Fibroblast of lung (primary cell): Measurements from ENCODE around the gene GRIN3B. TPM values are rescaled to one million over a fixed set of nuclear protein-coding genes. Genes with fewer than 3 reads are reported as not detected.
A peak's percentile ranks its signal among the peaks of the same experiment; 100 is the strongest.

Source experiments
- DNase-seq, 2 donors: peaks; one replicate each; pipeline versions ENCODE4 v3.0.0 to v3.0.0-alpha.2; 2010; ENCODE audit warnings: low read depth in 2 of 2
- H2AFZ ChIP-seq: 2 replicates; pipeline ENCODE4 v1.5.1; 2012; ENCODE audit warnings: low read length, control low read depth, inconsistent platforms
- H3K27ac ChIP-seq: 2 replicates; pipeline ENCODE4 v1.5.1; 2011; ENCODE audit warnings: low read length, control low read depth; ENCODE audit not compliant: insufficient read depth
- H3K27me3 ChIP-seq: 2 replicates; pipeline ENCODE4 v1.5.1; 2011; ENCODE audit warnings: mild to moderate bottlenecking, low read length; ENCODE audit not compliant: control insufficient read depth, insufficient read depth
- H3K36me3 ChIP-seq: 2 replicates; pipeline ENCODE4 v1.5.1; 2011; ENCODE audit warnings: low read length; ENCODE audit not compliant: control insufficient read depth, insufficient read depth
- H3K4me1 ChIP-seq: 2 replicates; pipeline ENCODE4 v1.5.1; 2011; ENCODE audit warnings: low read length; ENCODE audit not compliant: control insufficient read depth, insufficient read depth; ENCODE audit errors: extremely low read depth
- H3K4me2 ChIP-seq: 2 replicates; pipeline ENCODE4 v1.5.1; 2011; ENCODE audit warnings: low read length, control low read depth; ENCODE audit not compliant: insufficient read depth; ENCODE audit errors: extremely low read depth
- H3K4me3 ChIP-seq, 4 experiments: fragments of 200-600 bp in 1 of 4; sonication (generic) in 1 of 4; replicated peaks in 1 of 4; 2 replicates each; pipeline ENCODE4 v1.5.1; 2011 to 2016; ENCODE audit warnings: low read length in 4 of 4, low read depth in 3 of 4, mild to moderate bottlenecking in 3 of 4, control low read depth in 2 of 4, inconsistent platforms in 1 of 4, mixed read lengths in 1 of 4; ENCODE audit not compliant: insufficient read depth in 1 of 4; ENCODE audit errors: control extremely low read depth in 1 of 4
- H3K79me2 ChIP-seq: 2 replicates; pipeline ENCODE4 v1.5.1; 2012; ENCODE audit warnings: mild to moderate bottlenecking, low read length, inconsistent platforms; ENCODE audit not compliant: control insufficient read depth, insufficient read depth
- H3K9ac ChIP-seq: 2 replicates; pipeline ENCODE4 v1.5.1; 2011; ENCODE audit warnings: mild to moderate bottlenecking, low read length, control low read depth; ENCODE audit not compliant: insufficient read depth
- H3K9me3 ChIP-seq: 2 replicates; pipeline ENCODE4 v1.5.1; 2012; ENCODE audit warnings: low read depth, low read length; ENCODE audit not compliant: control insufficient read depth, insufficient read depth
- H4K20me1 ChIP-seq: 2 replicates; pipeline ENCODE4 v1.5.1; 2011; ENCODE audit warnings: low read length; ENCODE audit not compliant: control insufficient read depth, insufficient read depth; ENCODE audit errors: extremely low read depth
- CTCF ChIP-seq, 2 donors: IDR thresholded peaks in 1 of 2; conservative IDR thresholded peaks in 1 of 2; 1 replicate in 1 of 2; 2 replicates in 1 of 2; pipeline ENCODE4 v1.5.1; 2011 to 2012; ENCODE audit warnings: low read length in 2 of 2, control low read depth in 1 of 2, inconsistent platforms in 1 of 2, low read depth in 1 of 2, mild to moderate bottlenecking in 1 of 2
- EZH2 ChIP-seq: IDR thresholded peaks from 2 replicates; pipeline ENCODE4 v1.5.1; 2012; ENCODE audit warnings: low read length, control low read depth, mild to moderate bottlenecking; ENCODE audit errors: missing control alignments
- polyA plus RNA-seq, 2 donors: library from polyadenylated mRNA; depleted of rRNA in 1 of 2; stranded (reverse) in 1 of 2; unstranded in 1 of 2; fragments of >200 nt; gene quantifications; 2 replicates each; pipeline ENCODE4 v1.2.1, GENCODE V29; 2011 to 2012; ENCODE audit warnings: missing spikeins in 1 of 2
- total RNA-seq: library from RNA; depleted of rRNA; stranded (reverse); fragments of >200 nt; gene quantifications from 2 replicates; pipeline ENCODE4 v1.2.1, GENCODE V29; 2014

The GRIN3B gene
- total and polyA plus RNA-seq, 2 donors (not counting 1 experiment from before 2014, with no cell fraction given), result 0.12 to 0.66 TPM

GRCh38 chr19:999379-999719 lies 870 bp upstream of the GRIN3B start:
- Histone ChIP-seq H3K4me2 (no peak overlapping the region), H3K9ac (no peak overlapping the region), H4K20me1 (no peaks in the 10 kb centered on the region), H3K9me3 (no peaks in the 10 kb centered on the region), H3K4me3 (no peak overlapping the region), H3K27ac (no peak overlapping the region), H3K79me2 (no peaks in the 10 kb centered on the region), H3K4me1 (no peaks in the 10 kb centered on the region), H3K36me3 (peaks cover 2% of the 10 kb centered on the region), H2AFZ (no peak overlapping the region), H3K27me3 (peaks cover 30% of the 10 kb centered on the region)
- DNase-seq, result no peak
- peak; percentile 66 for TF ChIP-seq EZH2
- TF ChIP-seq CTCF (conservative IDR thresholded peaks at IDR 0.05 in 1 of 2, IDR thresholded peaks at IDR 0.05 in 1 of 2; ENCODE audit: low read depth in 1 of 2, low read length in 2 of 2), result no peak

GRCh38 chr19:1000591-1001537 lies 645 bp downstream of the GRIN3B start:
- Histone ChIP-seq H3K27me3 (peaks cover 28% of the 10 kb centered on the region), H3K9ac (no peak overlapping the region), H3K4me3 (peak overlapping the region in 1 of 4 experiments; percentile 29), H3K27ac (no peak overlapping the region), H3K4me2 (peak overlapping the region; percentile 44), H4K20me1 (no peaks in the 10 kb centered on the region), H3K36me3 (no peaks in the 10 kb centered on the region), H3K9me3 (no peaks in the 10 kb centered on the region), H2AFZ (no peak overlapping the region), H3K79me2 (no peaks in the 10 kb centered on the region), H3K4me1 (no peaks in the 10 kb centered on the region)
- TF ChIP-seq CTCF (conservative IDR thresholded peaks at IDR 0.05 in 1 of 2, IDR thresholded peaks at IDR 0.05 in 1 of 2; ENCODE audit: low read depth in 1 of 2, low read length in 2 of 2) (no peak), EZH2 (peak; percentile 67)
- no peak for DNase-seq

GRCh38 chr19:1001538-1002166 lies 1.4 kb downstream of the GRIN3B start:
- no peak for DNase-seq
- Histone ChIP-seq H3K4me2 (no peak overlapping the region), H3K27me3 (peaks cover 20% of the 10 kb centered on the region), H3K4me3 (peak overlapping the region in 1 of 4 experiments; percentile 14), H3K27ac (no peak overlapping the region), H3K36me3 (no peaks in the 10 kb centered on the region), H3K79me2 (no peaks in the 10 kb centered on the region), H4K20me1 (no peaks in the 10 kb centered on the region), H2AFZ (no peak overlapping the region), H3K9ac (no peak overlapping the region), H3K9me3 (no peaks in the 10 kb centered on the region), H3K4me1 (no peaks in the 10 kb centered on the region)
- TF ChIP-seq CTCF (conservative IDR thresholded peaks at IDR 0.05 in 1 of 2, IDR thresholded peaks at IDR 0.05 in 1 of 2; ENCODE audit: low read depth in 1 of 2, low read length in 2 of 2) (peak; percentile 76 to 80), EZH2 (no peak)
